ENCODE results near the gene OR2Z1. TPM values are rescaled to one million over a fixed set of nuclear protein-coding genes. Genes with fewer than 3 reads are reported as not detected.

The OR2Z1 gene
- total RNA-seq, 1 experiment from 2014 or later = not detected

GRCh38 chr19:8695501-8695900 is 25.9 kb upstream of the OR2Z1 start:
- no peaks in the 10 kb centered on the region for H3K4me1 ChIP-seq (ENCODE audit: insufficient read depth, low read length, poor library complexity, severe bottlenecking)
- no peak for TF ChIP-seq CTCF (conservative IDR thresholded peaks at IDR 0.05; ENCODE audit: low read depth, low read length)
- no peak for TF ChIP-seq EZH2 (IDR thresholded peaks at IDR 0.05; ENCODE audit: borderline replicate concordance, low read depth, low read length, poor library complexity, severe bottlenecking)
- H3K36me3 ChIP-seq (ENCODE audit: insufficient read depth, low read length, poor library complexity, severe bottlenecking) = no peaks in the 10 kb centered on the region
- POLR2A ChIA-PET (ENCODE audit: low non-redundant PET) = no interaction called here
- intact Hi-C loops (cut with micrococcal nuclease; ENCODE audit: unreplicated experiment) = no loop called here
- no TSS peak for BruUV-seq (replicated peaks)
- H3K4me3 ChIP-seq (ENCODE audit: low read depth, low read length, poor library complexity, severe bottlenecking) = no peak overlapping the region
- no peak for DNase-seq (ENCODE audit: low spot score)
- CTCF ChIA-PET = interaction anchor here (0.6 kb wide), 1 partner anchor 23 kb away, joined by 4 read pairs; no protein-coding TSS in a partner anchor
- no peak overlapping the region for H3K27ac ChIP-seq (ENCODE audit: low read depth, low read length, poor library complexity, severe bottlenecking)
- no peaks in the 10 kb centered on the region for H3K27me3 ChIP-seq (replicated peaks; ENCODE audit: insufficient read depth, low read depth, low read length, poor library complexity)
- H3K9me3 ChIP-seq (ENCODE audit: low read depth, low read length, poor library complexity, severe bottlenecking) = no peaks in the 10 kb centered on the region

GRCh38 chr19:8695911-8696310 is 25.5 kb upstream of the OR2Z1 start:
- ChIA-PET POLR2A (ENCODE audit: low non-redundant PET) (no interaction called here), CTCF (no interaction called here)
- no peaks in the 10 kb centered on the region for H3K36me3 ChIP-seq (ENCODE audit: insufficient read depth, low read length, poor library complexity, severe bottlenecking)
- DNase-seq (ENCODE audit: low spot score) = no peak
- H3K4me1 ChIP-seq (ENCODE audit: insufficient read depth, low read length, poor library complexity, severe bottlenecking) = no peaks in the 10 kb centered on the region
- no TSS peak for BruUV-seq (replicated peaks)
- H3K27me3 ChIP-seq (replicated peaks; ENCODE audit: insufficient read depth, low read depth, low read length, poor library complexity) = no peaks in the 10 kb centered on the region
- H3K27ac ChIP-seq (ENCODE audit: low read depth, low read length, poor library complexity, severe bottlenecking) = no peak overlapping the region
- intact Hi-C loops (cut with micrococcal nuclease; ENCODE audit: unreplicated experiment) = no loop called here
- no peak for TF ChIP-seq CTCF (conservative IDR thresholded peaks at IDR 0.05; ENCODE audit: low read depth, low read length)
- H3K9me3 ChIP-seq (ENCODE audit: low read depth, low read length, poor library complexity, severe bottlenecking) = no peaks in the 10 kb centered on the region
- no peak overlapping the region for H3K4me3 ChIP-seq (ENCODE audit: low read depth, low read length, poor library complexity, severe bottlenecking)

- no peak for DNase-seq (ENCODE audit: low spot score)
- Histone ChIP-seq H3K36me3 (ENCODE audit: insufficient read depth, low read length, poor library complexity, severe bottlenecking) (no peaks in the 10 kb centered on the region), H3K4me1 (ENCODE audit: insufficient read depth, low read length, poor library complexity, severe bottlenecking) (peaks cover 1% of the 10 kb centered on the region), H3K27me3 (replicated peaks; ENCODE audit: insufficient read depth, low read depth, low read length, poor library complexity) (no peaks in the 10 kb centered on the region), H3K27ac (ENCODE audit: low read depth, low read length, poor library complexity, severe bottlenecking) (no peak overlapping the region), H3K9me3 (ENCODE audit: low read depth, low read length, poor library complexity, severe bottlenecking) (no peaks in the 10 kb centered on the region), H3K4me3 (ENCODE audit: low read depth, low read length, poor library complexity, severe bottlenecking) (no peak overlapping the region)
- BruUV-seq (replicated peaks) = no TSS peak
- CTCF ChIA-PET = no interaction called here
- POLR2A ChIA-PET (ENCODE audit: low non-redundant PET) = no interaction called here
- TF ChIP-seq CTCF (conservative IDR thresholded peaks at IDR 0.05; ENCODE audit: low read depth, low read length) (no peak), EZH2 (IDR thresholded peaks at IDR 0.05; ENCODE audit: borderline replicate concordance, low read depth, low read length, poor library complexity, severe bottlenecking) (no peak)
- intact Hi-C loops (cut with micrococcal nuclease; ENCODE audit: unreplicated experiment) = no loop called here
These were observed 24.4 kb upstream of the OR2Z1 start for GRCh38 chr19:8696993-8697392.

Data from A673 (cell line).